ENCODE results near the gene PGM3.

PGM3 gene

DNA sequence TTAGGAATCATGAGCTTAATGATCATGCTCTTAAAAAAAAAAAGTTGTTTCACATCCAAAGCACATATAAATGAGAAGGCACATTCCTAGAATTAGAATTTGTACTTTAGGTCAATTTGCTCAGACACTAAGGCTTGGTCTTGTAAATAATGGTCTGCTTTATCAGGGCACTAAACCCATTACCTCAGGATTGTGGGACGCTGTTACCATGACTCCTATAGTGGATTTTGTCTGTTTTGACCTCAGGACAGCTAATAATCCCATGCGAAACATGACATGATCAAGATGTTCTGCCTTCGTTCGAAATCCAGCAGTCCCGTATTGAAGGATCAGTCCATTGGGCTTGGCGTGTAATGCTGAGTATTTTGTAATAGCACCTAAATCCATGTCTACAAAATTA lies 2.4 kb downstream of the PGM3 start:
- H4K20me1 ChIP-seq (ENCODE audit: insufficient read depth, low read length), result peaks cover 30% of the 10 kb centered on the region
- peaks cover 13% of the 10 kb centered on the region for H3K4me1 ChIP-seq (ENCODE audit: low read length)
- no peaks in the 10 kb centered on the region for H3K9me3 ChIP-seq (ENCODE audit: insufficient read depth, low read length)
- H3K27me3 ChIP-seq (ENCODE audit: low read depth, low read length), result no peaks in the 10 kb centered on the region
- H3K4me3 ChIP-seq (ENCODE audit: low read length), result no peak overlapping the region
- peaks cover 53% of the 10 kb centered on the region for H3K79me2 ChIP-seq (ENCODE audit: low read length)
- H3K27ac ChIP-seq (ENCODE audit: low read length), result no peak overlapping the region
- H3K4me2 ChIP-seq (ENCODE audit: low read length), result no peak overlapping the region
- no peak overlapping the region for H3K9ac ChIP-seq (ENCODE audit: low read length)
- H2AFZ ChIP-seq (ENCODE audit: low read depth, low read length), result no peak overlapping the region
- TF ChIP-seq, protein P1, sequence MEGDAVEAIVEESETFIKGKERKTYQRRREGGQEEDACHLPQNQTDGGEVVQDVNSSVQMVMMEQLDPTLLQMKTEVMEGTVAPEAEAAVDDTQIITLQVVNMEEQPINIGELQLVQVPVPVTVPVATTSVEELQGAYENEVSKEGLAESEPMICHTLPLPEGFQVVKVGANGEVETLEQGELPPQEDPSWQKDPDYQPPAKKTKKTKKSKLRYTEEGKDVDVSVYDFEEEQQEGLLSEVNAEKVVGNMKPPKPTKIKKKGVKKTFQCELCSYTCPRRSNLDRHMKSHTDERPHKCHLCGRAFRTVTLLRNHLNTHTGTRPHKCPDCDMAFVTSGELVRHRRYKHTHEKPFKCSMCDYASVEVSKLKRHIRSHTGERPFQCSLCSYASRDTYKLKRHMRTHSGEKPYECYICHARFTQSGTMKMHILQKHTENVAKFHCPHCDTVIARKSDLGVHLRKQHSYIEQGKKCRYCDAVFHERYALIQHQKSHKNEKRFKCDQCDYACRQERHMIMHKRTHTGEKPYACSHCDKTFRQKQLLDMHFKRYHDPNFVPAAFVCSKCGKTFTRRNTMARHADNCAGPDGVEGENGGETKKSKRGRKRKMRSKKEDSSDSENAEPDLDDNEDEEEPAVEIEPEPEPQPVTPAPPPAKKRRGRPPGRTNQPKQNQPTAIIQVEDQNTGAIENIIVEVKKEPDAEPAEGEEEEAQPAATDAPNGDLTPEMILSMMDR (IDR thresholded peaks at IDR 0.05; ENCODE audit: low read depth, low read length), result no peak
- no peak for TF ChIP-seq EZH2phosphoT487 (IDR thresholded peaks at IDR 0.05; ENCODE audit: low read depth)
- peaks cover 61% of the 10 kb centered on the region for H3K36me3 ChIP-seq (replicated peaks; ENCODE audit: low read depth, low read length)

DNA sequence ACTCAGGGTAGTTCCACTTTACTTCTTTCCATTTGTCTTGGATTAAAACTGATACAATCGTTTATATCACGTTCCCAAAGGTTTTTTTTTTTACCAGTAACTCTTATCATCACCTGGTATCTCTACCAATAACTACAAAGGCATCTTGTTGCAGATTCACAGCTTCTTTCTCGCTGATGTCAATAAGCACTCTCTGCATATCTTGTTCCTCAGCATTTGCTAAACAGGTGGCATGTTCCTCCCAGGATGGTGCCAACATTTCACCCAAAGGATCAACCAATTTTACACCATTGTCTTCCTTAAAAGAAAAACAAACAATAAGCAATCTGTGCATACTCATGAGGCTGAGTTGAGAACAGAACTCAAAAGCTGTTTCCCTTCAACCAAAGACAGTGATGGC lies 4.6 kb downstream of the PGM3 start:
- H3K4me2 ChIP-seq (ENCODE audit: low read length), result no peak overlapping the region
- H3K27ac ChIP-seq (ENCODE audit: low read length), result no peak overlapping the region
- peaks cover 63% of the 10 kb centered on the region for H3K36me3 ChIP-seq (replicated peaks; ENCODE audit: low read depth, low read length)
- no peak for TF ChIP-seq EZH2phosphoT487 (IDR thresholded peaks at IDR 0.05; ENCODE audit: low read depth)
- TF ChIP-seq, protein P1 (IDR thresholded peaks at IDR 0.05; ENCODE audit: low read depth, low read length), result no peak
- no peak overlapping the region for H2AFZ ChIP-seq (ENCODE audit: low read depth, low read length)
- no peaks in the 10 kb centered on the region for H3K9me3 ChIP-seq (ENCODE audit: insufficient read depth, low read length)
- H3K79me2 ChIP-seq (ENCODE audit: low read length), result peaks cover 45% of the 10 kb centered on the region
- no peaks in the 10 kb centered on the region for H3K27me3 ChIP-seq (ENCODE audit: low read depth, low read length)
- no peak overlapping the region for H3K4me3 ChIP-seq (ENCODE audit: low read length)
- H4K20me1 ChIP-seq (ENCODE audit: insufficient read depth, low read length), result peaks cover 37% of the 10 kb centered on the region
- H3K9ac ChIP-seq (ENCODE audit: low read length), result no peak overlapping the region
- H3K4me1 ChIP-seq (ENCODE audit: low read length), result peaks cover 4% of the 10 kb centered on the region

DNA sequence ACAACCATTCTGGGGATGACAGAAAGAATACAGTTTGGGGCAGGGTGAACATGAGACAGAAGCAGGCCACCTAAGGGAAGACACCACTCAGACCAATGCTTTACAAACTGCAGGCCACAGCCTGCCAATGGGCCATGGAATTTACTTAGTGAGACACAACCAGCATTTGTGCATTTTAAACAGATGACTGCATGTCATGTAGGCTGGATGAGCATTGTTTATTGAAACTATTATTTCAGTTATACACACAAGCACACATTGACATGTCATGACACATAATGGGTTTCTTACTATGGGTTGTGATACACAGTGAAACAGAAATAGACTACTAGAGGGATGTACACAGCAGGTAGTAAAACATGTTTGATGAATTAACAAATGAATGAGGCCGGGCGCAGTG lies 8.0 kb downstream of the PGM3 start:
- H3K9ac ChIP-seq (ENCODE audit: low read length), result no peak overlapping the region
- H3K27me3 ChIP-seq (ENCODE audit: low read depth, low read length), result no peaks in the 10 kb centered on the region
- H3K4me3 ChIP-seq (ENCODE audit: low read length), result no peak overlapping the region
- H2AFZ ChIP-seq (ENCODE audit: low read depth, low read length), result no peak overlapping the region
- no peak overlapping the region for H3K27ac ChIP-seq (ENCODE audit: low read length)
- H3K4me1 ChIP-seq (ENCODE audit: low read length), result no peaks in the 10 kb centered on the region
- peaks cover 83% of the 10 kb centered on the region for H3K36me3 ChIP-seq (replicated peaks; ENCODE audit: low read depth, low read length)
- no peak for TF ChIP-seq EZH2phosphoT487 (IDR thresholded peaks at IDR 0.05; ENCODE audit: low read depth)
- TF ChIP-seq, protein P1 (IDR thresholded peaks at IDR 0.05; ENCODE audit: low read depth, low read length), result no peak
- no peak overlapping the region for H3K4me2 ChIP-seq (ENCODE audit: low read length)
- peaks cover 14% of the 10 kb centered on the region for H3K79me2 ChIP-seq (ENCODE audit: low read length)
- no peaks in the 10 kb centered on the region for H3K9me3 ChIP-seq (ENCODE audit: insufficient read depth, low read length)
- H4K20me1 ChIP-seq (ENCODE audit: insufficient read depth, low read length), result peaks cover 35% of the 10 kb centered on the region

DNA sequence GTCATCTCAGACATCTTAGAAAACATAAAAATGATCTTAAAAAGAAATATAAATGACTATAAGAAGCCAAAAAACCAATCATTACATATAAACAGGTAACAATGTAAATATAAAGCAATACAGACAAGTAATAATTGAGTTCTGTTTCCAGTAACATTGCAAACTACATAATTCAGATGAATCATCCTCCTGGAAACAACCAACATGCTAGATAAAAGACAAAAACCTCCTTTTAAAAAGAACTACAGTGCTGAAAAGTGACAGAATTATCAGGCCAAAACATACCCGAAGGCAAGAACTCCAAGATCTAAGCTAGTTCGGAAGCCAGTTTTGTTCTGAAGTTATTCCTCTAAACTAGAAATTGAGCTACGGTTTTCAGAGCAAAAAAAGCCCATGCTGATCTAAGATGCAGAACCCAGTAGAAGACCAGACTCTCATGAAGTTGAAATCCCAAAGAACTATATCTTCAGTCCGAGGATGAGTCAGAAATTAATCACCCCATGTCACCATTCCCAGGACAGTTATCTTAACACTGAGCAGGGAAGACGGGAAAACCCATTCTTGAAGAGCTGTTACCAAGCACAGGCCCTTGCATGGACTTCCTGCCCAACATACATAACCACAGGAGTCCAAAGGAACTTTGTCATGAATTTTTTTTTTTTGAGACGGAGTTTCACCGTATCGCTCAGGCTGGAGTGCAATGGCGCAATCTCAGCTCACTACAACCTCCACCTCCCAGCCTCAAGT lies 9.8 kb downstream of the PGM3 start:
- Histone ChIP-seq H3K9ac (ENCODE audit: low read length) (no peak overlapping the region), H3K79me2 (ENCODE audit: low read length) (0 out of 2 replicates have a peak, but pooled peaks cover 3% of the 10 kb centered on the region), H3K27me3 (ENCODE audit: low read depth, low read length) (no peaks in the 10 kb centered on the region), H3K27ac (ENCODE audit: low read length) (no peak overlapping the region), H4K20me1 (ENCODE audit: insufficient read depth, low read length) (peaks cover 17% of the 10 kb centered on the region; the same call in 1 of the 2 replicates), H3K4me2 (ENCODE audit: low read length) (no peak overlapping the region), H3K9me3 (ENCODE audit: insufficient read depth, low read length) (no peaks in the 10 kb centered on the region), H3K4me3 (ENCODE audit: low read length) (no peak overlapping the region), H2AFZ (ENCODE audit: low read depth, low read length) (no peak overlapping the region), H3K36me3 (replicated peaks; ENCODE audit: low read depth, low read length) (peaks cover 77% of the 10 kb centered on the region), H3K4me1 (ENCODE audit: low read length) (no peaks in the 10 kb centered on the region)
- TF ChIP-seq, protein P1 (IDR thresholded peaks at IDR 0.05; ENCODE audit: low read depth, low read length), result no peak
- no peak for TF ChIP-seq EZH2phosphoT487 (IDR thresholded peaks at IDR 0.05; ENCODE audit: low read depth)
